Stimulated activated CD8-positive, alpha-beta memory T cell treated with anti-CD3 and anti-CD28 coated beads, Interleukin-15, amount 100 ng/mL, for 48 hours (primary cell): ENCODE data around the gene PDE3A.
A peak's percentile ranks its signal among the peaks of the same experiment; 100 is the strongest.

Source experiments
- DNase-seq, 2 donors: peaks; one replicate each; pipeline ENCODE4 v3.0.0-alpha.2; 2020; ENCODE audit warnings: low read depth in 2 of 2

PDE3A gene

GRCh38 chr12:20458011-20458410 is 89.7 kb downstream of the PDE3A start:
- no peak for DNase-seq

GRCh38 chr12:20459920-20460319 is 91.6 kb downstream of the PDE3A start:
- no peak for DNase-seq

GRCh38 chr12:20460956-20461355 is 92.6 kb downstream of the PDE3A start:
- no peak for DNase-seq

DNA sequence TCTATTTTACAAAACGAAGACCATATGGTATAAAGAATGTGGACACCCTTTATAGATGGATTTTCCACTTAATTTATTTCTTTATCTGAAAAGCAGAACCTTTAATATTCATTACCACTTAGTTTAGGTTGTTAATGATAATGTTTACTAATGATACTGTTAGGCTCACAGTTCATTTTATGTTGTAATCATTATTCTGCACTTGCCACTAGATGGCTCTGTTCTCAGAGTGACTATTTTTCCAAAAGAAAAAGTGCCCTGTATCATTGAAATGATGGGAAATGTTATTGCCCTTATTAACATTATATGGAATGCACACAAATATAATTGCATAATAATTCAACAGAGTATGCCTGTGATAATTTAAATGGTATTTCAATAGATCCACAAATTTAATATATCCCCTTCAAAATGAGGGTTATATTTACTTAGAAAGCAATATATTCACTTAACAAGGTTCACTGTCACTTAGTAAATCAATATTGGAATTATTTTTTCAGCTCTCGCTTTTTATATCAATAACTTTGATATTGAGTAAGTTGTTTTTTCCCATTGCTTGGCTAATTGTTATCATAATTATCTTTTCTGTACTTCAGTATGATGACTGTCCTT is 95.7 kb downstream of the PDE3A start:
- no peak for DNase-seq

DNA sequence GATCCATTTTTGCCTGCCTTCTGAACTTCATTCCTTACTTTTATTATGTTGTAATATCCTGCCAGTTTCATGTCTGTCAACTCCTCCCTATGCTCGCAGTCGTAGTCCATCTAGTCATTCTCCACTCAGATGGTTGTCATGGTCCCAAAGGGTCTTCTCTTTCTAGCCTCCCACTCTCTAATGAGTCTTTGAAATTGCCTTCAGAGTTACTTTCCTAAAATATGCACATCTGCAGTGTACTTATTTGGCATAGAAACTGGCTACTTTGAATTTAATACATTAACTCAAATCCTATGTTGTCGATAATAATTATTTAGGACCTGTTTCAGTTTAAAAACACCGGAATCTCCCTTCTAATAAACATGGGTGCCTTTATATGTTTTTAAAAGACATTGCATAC is 101.0 kb downstream of the PDE3A start:
- no peak for DNase-seq

DNA sequence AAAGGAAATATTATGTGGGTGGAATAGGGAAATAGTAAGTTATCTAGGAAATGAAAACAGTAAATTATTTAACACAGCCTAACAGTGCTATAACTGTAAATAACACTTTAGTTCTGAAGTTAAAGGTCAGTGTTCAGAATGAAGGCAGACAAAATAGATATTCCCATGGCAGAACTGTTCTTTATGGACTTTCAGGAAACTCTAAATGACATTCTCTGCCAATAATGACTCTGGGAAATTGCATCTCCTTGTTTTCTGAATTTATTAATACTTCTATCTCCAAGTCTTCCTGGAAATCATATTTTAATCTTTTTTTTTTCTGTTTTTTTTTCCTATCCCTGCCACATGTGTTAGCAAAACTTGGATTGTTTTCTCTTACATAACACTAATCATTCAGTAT is 101.4 kb downstream of the PDE3A start:
- no peak for DNase-seq

DNA sequence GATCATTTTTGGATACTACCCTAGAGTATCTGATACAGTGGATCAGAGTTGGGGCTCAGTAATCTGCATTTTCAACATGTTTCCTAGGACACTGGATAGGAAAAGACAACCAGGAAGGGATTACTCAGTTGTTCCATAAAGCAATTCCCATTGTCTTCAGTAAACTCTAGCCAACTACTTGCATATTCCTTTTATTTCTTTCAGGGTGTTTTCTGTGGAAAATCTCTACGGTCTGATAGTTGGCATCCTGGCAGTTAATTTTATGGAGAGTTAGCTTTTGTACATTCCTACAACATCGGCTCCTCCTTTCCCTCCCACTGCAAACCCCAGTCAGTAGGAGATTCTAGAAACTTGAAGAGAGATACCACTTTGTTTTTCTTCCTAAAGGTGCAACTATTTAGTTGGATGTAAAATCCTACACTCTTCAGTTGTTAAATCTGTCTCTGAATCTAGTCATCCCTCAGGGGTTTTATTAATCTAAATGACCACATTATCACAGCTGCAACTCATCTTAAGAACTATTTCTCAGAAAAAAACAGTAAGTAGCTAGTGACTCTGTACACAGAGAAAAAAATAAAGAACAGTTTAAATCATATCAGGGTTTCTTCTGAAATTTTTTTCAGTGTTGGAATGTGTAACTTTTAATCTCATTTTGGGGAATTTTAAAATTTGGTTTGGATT is 103.9 kb downstream of the PDE3A start:
- DNase-seq = no peak

DNA sequence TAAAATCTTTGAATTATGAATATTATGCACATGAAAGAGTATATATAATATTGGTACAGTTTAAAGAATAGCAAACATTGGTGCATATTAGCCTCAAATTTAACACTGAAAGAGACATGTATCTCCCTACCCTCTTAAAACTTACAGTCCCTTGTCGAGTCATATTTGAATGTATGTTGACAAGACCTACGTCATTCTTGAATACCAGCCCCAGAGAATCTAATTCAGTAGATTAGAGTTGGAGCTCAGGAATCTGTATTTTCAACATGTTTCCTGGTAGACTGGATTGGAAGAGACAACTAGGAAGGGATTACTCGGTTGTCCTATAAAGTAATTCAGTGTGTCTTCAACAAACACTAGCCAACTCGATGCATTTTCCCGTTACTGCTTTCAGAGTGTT is 104.8 kb downstream of the PDE3A start:
- DNase-seq = no peak

GRCh38 chr12:20474016-20474415 is 105.7 kb downstream of the PDE3A start:
- DNase-seq = no peak

DNA sequence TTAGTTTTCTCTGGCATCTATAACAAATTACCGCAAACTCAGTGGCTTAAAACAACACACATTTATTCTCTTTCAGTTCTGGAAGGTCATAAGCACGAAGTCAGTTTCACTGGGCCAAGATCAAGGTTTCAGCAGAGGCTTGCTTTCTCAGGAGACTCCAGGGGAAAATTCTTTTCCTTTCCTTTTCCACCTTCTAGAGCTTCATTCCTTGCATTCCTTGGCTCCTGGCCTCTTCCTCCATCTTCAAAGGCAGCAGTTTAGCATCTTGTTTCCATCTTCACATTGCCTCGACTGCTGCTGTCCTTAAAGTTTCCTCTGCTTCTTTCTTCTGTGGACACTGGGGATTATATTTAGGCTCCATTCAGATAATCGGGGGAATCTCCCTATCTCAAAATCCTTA is 106.1 kb downstream of the PDE3A start:
- no peak for DNase-seq

DNA sequence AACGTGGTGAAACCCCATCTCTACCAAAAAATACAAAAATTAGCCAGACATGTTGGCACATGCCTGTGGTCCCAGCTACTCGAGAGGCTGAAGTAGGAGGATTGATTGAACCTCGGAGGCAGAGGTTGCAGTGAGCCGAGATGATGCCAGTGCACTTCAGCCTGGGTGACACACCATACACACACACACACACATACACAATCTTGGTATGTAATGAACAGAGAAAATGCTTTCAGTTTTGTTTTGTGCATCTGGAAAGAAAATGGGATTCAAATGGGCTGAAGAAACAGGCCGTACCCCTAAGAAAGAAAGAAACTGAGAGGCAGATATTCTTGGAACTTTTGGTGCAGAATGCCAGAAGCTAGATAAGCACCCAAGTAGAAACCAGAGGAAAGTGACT is 107.2 kb downstream of the PDE3A start:
- no peak for DNase-seq

DNA sequence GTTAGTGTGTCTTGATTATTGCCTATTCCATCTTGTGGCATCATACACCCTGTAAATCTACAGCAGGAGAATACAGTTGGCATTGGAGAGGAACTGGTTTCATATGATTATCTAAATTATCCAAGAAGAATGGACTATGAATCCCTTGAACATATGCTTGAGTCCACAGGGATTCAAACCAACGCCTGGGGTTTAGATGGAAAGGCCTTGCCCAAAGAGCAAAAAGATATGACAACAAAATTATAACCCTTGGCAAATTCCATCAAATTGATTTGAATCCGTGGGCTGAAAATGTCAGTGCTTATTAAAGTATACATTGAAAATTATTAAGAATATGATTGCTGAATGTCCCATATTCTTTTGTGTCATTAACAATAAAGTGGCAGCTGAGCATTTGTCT is 108.2 kb downstream of the PDE3A start:
- no peak for DNase-seq

GRCh38 chr12:20477255-20477654 is 108.9 kb downstream of the PDE3A start:
- no peak for DNase-seq

GRCh38 chr12:20477672-20478071 is 109.3 kb downstream of the PDE3A start:
- no peak for DNase-seq

DNA sequence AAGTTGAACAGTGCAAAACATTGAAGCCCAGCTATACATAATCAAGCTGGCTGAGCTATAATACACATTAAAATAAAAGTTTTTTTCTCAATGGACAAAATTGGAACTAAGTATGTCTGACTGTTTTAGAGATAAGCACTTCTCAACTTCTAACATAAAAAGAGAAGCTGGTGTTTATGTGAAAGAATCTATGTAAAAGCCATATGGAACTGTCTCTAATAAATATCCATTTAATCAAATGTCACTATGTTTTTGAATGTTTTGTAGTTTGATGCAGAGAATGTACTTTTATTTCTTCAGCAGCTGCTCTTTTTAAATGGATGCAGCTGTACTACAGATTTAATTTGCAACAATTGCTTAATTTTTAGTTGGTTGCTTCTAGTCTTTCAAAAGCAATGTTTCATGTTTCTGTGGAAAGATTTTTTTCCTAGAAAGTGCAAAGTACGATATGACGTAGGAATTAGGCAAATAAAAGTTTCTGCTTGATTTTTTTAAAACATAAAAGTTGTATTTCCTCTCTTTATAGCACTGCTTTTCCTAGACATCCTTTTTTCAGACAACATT is 114.2 kb downstream of the PDE3A start:
- no peak for DNase-seq

DNA sequence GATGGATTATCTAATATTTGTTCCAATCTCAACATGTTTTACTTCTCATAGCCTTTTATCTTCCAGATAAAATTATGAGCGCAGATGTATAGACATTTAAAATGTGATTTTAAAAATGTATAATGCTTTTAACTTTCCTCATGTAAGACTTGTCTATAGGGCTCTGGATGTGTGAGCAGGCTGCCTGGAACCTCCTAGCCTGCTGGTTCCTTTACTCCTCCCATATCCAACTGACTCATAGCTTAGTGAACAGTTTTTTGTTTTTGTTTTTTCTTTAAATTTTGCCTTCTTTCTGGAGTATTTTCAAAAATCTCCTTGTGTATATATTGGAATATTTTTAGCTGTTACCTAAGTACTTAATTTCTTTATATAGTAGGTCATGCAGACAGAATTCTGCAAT is 115.4 kb downstream of the PDE3A start:
- DNase-seq = no peak

DNA sequence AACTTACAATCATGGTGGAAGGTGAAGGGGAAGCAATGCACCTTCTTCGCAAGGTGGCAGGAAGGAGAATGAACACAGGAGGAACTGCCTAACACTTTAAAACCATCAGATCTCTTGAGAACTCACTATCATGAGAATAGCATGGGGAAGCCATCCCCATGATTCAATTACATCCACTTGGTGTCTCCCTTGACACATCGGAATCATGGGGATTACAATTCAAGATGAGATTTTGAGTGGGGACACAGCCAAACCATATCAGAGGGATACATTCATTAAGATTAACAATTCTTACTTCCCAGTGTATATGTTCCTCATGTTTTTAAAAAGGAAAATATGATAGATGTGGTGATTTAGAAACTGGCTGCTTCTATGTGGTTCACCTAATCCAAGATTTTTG is 117.9 kb downstream of the PDE3A start:
- no peak for DNase-seq

GRCh38 chr12:20487519-20487918 is 119.2 kb downstream of the PDE3A start:
- no peak for DNase-seq

DNA sequence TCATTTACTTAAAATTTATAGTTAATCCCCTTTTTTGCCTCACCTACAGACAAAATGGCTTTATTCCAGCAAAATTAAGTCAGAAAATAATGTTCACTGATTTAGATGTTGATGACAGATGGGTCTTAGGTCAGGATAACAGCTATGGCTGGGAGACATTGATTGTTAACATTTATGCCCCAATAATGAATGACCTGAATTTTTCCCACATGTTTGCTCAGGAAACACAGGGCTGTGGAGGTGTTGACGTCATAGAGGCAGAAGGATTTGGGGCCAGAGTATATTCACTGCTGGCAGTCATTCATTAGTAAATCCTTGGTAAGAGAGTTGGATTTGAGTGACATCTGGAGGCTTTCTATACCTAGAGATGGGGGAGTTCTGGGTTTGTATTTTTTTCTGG is 121.3 kb downstream of the PDE3A start:
- no peak for DNase-seq

- DNase-seq = no peak
These were observed 121.9 kb downstream of the PDE3A start for GRCh38 chr12:20490213-20490612.

DNA sequence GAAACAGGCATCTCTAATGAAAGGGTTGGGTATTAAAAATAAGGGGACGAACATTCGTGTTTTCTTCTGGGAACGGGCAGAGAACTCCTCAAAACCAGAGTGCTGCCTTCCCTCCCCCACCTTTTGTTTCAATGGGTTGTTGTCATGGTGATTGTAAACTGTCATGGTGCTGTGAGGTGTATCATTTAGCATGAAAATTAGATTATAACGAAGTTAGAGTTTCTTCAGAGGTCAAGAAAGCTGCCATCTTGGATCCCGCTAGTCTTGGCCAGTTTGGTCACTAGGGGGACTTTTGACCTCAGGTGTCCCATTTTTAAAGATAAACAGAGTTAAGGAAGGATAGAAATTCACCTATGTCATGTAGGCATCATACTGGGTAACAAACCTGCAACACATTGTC is 123.0 kb downstream of the PDE3A start:
- no peak for DNase-seq

DNA sequence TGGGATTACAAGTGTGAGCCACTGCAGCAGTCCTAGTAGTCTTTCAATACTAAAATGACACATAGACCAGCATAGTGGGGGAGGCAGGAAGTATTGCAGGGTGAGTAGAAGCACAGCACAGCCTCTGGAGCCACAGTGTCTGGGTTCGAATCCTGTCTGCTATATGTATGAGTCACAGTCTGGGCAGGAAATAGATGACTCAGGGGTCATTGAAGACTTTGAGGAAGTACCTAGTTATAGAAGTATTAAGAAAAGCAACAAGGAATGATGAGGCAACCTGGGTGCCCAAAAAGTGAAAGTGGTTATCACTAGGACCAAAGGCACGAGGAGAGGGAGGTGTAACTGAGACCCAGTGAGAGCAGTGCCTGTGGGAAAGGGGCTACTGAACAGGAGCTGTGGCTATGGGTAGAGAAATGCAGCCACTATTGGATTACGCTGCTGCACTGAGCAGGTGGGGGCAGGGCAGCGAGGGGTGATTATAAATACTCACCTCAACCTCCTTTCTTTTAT is 124.0 kb downstream of the PDE3A start:
- DNase-seq = peak; percentile 1 to 20

DNA sequence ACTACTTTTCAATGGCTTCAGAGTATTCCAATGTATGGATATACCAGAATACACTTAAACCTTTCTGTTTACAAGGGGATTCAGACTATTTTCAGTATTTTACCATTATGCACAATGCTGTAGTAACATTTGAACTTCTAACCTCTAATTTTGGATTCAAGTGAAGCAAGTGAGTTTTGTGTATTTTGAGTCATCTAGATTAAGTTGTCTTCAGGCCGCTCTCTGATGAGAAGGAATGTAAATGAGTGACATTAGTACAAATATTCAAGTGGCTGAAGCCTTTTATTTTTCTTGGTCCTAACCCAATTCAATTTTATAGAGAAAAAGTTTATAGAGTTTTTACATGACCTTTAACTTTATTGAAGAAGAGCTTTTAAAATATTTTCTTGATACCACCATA is 125.6 kb downstream of the PDE3A start:
- no peak for DNase-seq
